GM12865 (cell line): Measurements from ENCODE around the gene CSMD2.

Experiments
- DNase-seq: peaks from one replicate; pipeline ENCODE4 v3.0.0; 2010; ENCODE audit warnings: low read depth
- H3K4me3 ChIP-seq: 2 replicates; pipeline ENCODE4 v1.5.1; 2011; ENCODE audit warnings: mild to moderate bottlenecking, low read depth, low read length, control low read depth
- TF ChIP-seq, protein P1 (sequence below): IDR thresholded peaks from 2 replicates; pipeline ENCODE4 v1.5.1; 2011; ENCODE audit warnings: low read length, control low read depth, low read depth, inconsistent platforms; ENCODE audit not compliant: insufficient read depth; ENCODE audit errors: missing control alignments

Gene CSMD2

DNA sequence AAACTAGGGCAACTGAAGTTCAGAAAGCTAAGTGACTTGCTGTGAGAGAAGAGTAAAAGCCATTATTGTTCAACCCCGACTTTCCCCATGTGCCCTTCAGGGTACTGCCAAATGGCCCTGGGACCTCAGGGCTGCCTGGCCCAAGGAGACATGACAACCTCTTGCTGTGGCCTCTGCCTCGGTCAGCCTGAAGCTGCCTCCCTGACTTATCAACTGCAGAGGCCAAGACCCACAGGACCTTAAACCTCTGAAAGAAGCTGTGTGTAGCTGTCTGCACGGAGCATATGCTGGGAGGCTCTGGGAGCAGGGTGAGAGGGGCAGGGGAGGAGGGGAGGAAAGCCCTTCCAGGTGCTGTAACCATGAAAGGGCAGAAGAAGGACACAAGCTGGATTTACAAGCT lies 265.3 kb downstream of the CSMD2 start:
- H3K4me3 ChIP-seq = no peak overlapping the region
- DNase-seq = no peak
- TF ChIP-seq, protein P1, sequence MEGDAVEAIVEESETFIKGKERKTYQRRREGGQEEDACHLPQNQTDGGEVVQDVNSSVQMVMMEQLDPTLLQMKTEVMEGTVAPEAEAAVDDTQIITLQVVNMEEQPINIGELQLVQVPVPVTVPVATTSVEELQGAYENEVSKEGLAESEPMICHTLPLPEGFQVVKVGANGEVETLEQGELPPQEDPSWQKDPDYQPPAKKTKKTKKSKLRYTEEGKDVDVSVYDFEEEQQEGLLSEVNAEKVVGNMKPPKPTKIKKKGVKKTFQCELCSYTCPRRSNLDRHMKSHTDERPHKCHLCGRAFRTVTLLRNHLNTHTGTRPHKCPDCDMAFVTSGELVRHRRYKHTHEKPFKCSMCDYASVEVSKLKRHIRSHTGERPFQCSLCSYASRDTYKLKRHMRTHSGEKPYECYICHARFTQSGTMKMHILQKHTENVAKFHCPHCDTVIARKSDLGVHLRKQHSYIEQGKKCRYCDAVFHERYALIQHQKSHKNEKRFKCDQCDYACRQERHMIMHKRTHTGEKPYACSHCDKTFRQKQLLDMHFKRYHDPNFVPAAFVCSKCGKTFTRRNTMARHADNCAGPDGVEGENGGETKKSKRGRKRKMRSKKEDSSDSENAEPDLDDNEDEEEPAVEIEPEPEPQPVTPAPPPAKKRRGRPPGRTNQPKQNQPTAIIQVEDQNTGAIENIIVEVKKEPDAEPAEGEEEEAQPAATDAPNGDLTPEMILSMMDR = no peak

DNA sequence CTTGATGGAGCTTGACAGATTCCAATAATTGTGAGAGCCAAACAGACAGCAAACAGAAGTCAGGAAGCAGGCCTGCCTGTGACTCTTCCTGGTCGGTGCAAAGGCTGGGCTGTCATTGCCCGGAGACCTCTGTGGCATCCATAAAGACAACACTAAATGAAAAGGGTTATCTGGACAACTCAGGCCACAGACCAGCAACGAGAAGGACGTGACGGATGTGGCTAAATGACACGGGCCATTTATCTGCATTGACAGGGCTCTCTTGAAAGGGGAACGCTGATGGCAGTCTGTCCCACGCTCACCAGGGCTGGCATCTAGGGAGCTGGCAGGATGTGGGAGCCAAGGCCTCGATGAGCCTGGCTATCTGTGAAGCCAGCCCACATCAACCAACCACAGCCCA lies 266.1 kb downstream of the CSMD2 start:
- DNase-seq = no peak
- TF ChIP-seq, protein P1 = no peak
- no peak overlapping the region for H3K4me3 ChIP-seq

DNA sequence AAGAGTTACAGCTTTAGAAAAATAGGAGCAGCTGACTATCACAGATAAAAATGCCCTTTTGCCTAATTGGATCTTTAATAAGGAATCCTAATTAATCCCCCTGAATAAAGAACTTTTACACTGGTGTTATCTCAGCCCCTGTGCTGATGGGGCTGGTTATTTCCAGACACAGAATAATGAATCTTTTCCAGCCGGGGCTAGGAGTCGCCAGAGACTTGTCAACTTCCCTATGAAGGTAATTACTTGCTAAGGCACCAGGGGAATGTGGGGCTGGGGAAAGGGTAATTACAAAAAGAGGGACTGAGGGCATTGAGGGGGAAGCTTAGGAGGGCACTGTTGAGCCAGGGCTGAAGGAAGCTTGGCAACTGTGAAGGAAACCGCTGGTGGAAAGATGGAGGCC lies 266.6 kb downstream of the CSMD2 start:
- TF ChIP-seq, protein P1 = no peak
- no peak for DNase-seq

DNA sequence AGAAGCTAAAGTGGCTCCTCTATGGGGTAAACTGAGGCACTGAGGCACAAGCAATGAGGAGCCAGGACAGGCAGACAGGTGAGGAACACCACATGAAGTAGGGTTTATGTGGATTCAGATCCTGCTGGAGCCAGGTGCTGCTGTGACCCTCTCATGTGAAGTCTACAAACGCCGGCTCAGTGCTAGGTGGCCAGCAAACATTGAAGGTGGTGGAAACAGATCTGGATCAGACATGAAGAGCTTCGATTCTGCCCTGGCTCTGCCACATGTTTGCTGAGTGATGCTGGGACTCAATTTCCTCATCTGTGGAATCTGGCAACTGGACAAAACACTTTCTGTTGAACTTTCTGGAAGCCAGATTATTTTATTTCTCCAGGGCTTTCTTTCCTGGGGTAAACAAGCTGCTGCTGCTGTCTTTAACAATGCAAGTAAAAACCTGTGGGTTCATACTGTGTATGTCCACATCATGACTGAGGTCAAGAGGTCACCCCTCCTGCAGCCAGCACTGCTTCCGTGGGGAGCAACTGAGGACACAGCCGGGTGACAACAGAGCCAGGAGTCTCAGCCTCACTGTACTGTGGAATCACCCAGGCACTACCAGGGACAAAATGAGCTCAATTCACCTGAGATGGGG lies 267.8 kb downstream of the CSMD2 start:
- DNase-seq = no peak
- TF ChIP-seq, protein P1 = no peak

More for the DNA sequence above, 266.6 kb downstream of the CSMD2 start:
- no peak overlapping the region for H3K4me3 ChIP-seq

DNA sequence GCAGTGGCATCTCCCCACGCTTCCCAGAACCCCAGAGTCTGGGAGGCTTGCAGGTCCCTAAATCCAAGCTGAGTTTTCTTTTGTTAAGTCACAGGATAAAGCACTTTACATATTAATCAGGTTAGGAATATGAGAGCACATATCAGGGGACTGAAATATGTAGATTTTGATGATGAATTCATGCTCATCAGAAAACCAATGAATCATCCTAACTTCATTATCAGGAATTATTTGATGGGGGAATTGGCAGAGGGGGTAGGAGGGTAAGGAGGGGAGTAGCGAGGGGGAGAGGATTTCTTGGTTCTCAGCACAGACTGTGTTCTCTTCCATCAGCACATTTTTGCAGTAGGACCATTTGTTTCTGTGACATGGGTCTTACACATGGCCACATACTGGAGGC lies 269.1 kb downstream of the CSMD2 start:
- H3K4me3 ChIP-seq = no peak overlapping the region
- TF ChIP-seq, protein P1 = no peak
- DNase-seq = no peak

More for the DNA sequence above, 267.8 kb downstream of the CSMD2 start:
- no peak overlapping the region for H3K4me3 ChIP-seq

DNA sequence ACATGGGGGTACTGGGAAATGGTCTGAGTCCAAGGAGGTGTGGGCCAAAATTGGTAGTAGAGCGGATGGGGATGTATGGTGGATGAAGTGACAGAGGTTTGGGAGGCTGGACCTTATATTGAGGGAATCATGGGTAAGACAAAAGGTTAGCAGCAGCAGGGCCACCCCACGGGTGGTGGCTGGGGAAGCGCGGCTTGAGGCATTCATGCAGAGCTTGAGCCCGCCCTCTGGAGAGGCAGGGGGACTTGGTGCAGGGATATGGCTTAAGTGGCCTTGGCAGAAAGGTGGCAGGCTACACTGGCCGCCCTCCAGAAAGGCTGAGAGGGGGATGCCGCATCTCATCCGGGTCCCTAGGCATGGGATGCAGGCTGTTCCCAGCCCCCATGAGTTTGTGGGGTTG lies 269.6 kb downstream of the CSMD2 start:
- H3K4me3 ChIP-seq = no peak overlapping the region
- no peak for DNase-seq
- TF ChIP-seq, protein P1 = no peak
